Measurements from ENCODE around the gene UBA5.

DNA sequence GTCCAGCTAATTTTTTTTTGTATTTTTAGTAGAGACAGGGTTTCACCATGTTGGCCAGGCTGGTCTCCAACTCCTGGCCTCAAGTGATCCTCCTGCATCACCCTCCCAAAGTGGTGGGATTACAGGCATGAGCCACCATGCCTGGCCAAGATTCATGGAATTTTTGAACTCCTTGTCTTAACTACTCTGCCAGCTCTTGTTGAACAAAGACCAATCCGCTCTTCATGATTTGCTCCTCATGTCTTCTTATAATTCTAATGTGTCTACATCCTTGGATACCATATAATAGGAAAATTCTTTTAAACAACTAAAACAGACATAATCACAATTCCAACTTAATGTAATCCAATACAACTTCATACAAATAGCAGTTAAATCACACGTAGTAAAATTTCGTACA, 21.3 kb downstream of the UBA5 start:
- TF ChIP-seq, protein P1, sequence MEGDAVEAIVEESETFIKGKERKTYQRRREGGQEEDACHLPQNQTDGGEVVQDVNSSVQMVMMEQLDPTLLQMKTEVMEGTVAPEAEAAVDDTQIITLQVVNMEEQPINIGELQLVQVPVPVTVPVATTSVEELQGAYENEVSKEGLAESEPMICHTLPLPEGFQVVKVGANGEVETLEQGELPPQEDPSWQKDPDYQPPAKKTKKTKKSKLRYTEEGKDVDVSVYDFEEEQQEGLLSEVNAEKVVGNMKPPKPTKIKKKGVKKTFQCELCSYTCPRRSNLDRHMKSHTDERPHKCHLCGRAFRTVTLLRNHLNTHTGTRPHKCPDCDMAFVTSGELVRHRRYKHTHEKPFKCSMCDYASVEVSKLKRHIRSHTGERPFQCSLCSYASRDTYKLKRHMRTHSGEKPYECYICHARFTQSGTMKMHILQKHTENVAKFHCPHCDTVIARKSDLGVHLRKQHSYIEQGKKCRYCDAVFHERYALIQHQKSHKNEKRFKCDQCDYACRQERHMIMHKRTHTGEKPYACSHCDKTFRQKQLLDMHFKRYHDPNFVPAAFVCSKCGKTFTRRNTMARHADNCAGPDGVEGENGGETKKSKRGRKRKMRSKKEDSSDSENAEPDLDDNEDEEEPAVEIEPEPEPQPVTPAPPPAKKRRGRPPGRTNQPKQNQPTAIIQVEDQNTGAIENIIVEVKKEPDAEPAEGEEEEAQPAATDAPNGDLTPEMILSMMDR (optimal IDR thresholded peaks at IDR 0.05 in 1 of 3, IDR thresholded peaks at IDR 0.05 in 1 of 3, conservative IDR thresholded peaks at IDR 0.05 in 1 of 3; ENCODE audit: extremely low read depth in 1 of 3, insufficient read depth in 2 of 3, low read length in 3 of 3), result no peak
- TF ChIP-seq EZH2 (IDR thresholded peaks at IDR 0.05; ENCODE audit: low read length), result no peak

Measured in keratinocyte (primary cell).